H1 (cell line): Measurements from ENCODE around the gene UBE2G2. TPM values are rescaled to one million over a fixed set of nuclear protein-coding genes. Genes with fewer than 3 reads are reported as not detected.

ENCODE experiments used
- CHD7 ChIP-seq: fragments of 300-600 bp; sonication (generic); IDR thresholded peaks from 2 replicates; pipeline ENCODE4 v1.7.1; 2012; ENCODE audit warnings: low read length, moderate library complexity, mild to moderate bottlenecking, inconsistent platforms; ENCODE audit not compliant: insufficient replicate concordance
- polyA plus RNA-seq, 7 experiments: library from polyadenylated mRNA; depleted of rRNA in 3 of 7; stranded (reverse) in 5 of 7; unstranded in 2 of 7; fragments of >200 nt in 5 of 7; fragments of 200-250 nt in 2 of 7; gene quantifications; 1 replicate in 5 of 7; 2 replicates in 1 of 7; 4 replicates in 1 of 7; pipeline versions ENCODE4 v1.2.1 to v1.2.3, GENCODE V29; 2011 to 2013; ENCODE audit warnings: missing spikeins in 2 of 7, mixed read lengths in 2 of 7
- total RNA-seq: library from RNA; stranded (reverse); fragmentation: NEBNext Ultra II Directional; extraction: Animal tissue kit (Norgen Biotek cat#: 25700); gene quantifications from 2 replicates; pipeline ENCODE4 v1.2.1, GENCODE V29; 2021

The UBE2G2 gene
- total and polyA plus RNA-seq, 2 of the 8 experiments (the other 6 are each of a cell fraction or from before 2014, with no cell fraction given) = 96.3 to 101 TPM

GRCh38 chr21:44823179-44823660 lies 21.6 kb upstream of the UBE2G2 start (continued):
- no peak for TF ChIP-seq CHD7
